Kidney glomerular epithelial cell (primary cell): ENCODE data around the gene ATP2A3.
"Not testable (repeated sequence)": the region's sequence is repeated elsewhere in the genome, so short reads cannot be mapped to it uniquely, and the experiment has no call there.

Source experiments
- DNase-seq: peaks from one replicate; lab custom pipeline; 2025; lab: John Stamatoyannopoulos, UW

Gene ATP2A3

GRCh38 chr17:3954976-3955672 lies 9.1 kb downstream of the ATP2A3 start:
- no peak for DNase-seq

GRCh38 chr17:3954086-3954485 lies 10.2 kb downstream of the ATP2A3 start:
- no peak for DNase-seq

GRCh38 chr17:3953542-3953941 lies 10.7 kb downstream of the ATP2A3 start:
- DNase-seq = no peak

GRCh38 chr17:3952186-3952585 lies 12.1 kb downstream of the ATP2A3 start:
- no peak for DNase-seq

GRCh38 chr17:3951420-3951819 lies 12.8 kb downstream of the ATP2A3 start:
- DNase-seq = no peak

- no peak for DNase-seq
These were observed 13.2 kb downstream of the ATP2A3 start for GRCh38 chr17:3951003-3951402.

- no peak for DNase-seq
These were observed 13.7 kb downstream of the ATP2A3 start for GRCh38 chr17:3950584-3950983.

- no peak for DNase-seq
These were observed 14.8 kb downstream of the ATP2A3 start for GRCh38 chr17:3949418-3949817.

GRCh38 chr17:3948551-3948950 lies 15.7 kb downstream of the ATP2A3 start:
- not testable (repeated sequence) for DNase-seq

GRCh38 chr17:3947318-3947810 lies 16.9 kb downstream of the ATP2A3 start:
- DNase-seq = no peak

GRCh38 chr17:3946711-3947235 lies 17.5 kb downstream of the ATP2A3 start:
- no peak for DNase-seq

- no peak for DNase-seq
These were observed 19.5 kb downstream of the ATP2A3 start for GRCh38 chr17:3944485-3945388.

GRCh38 chr17:3943240-3943891 lies 20.9 kb downstream of the ATP2A3 start:
- no peak for DNase-seq

GRCh38 chr17:3940965-3941698 lies 23.1 kb downstream of the ATP2A3 start:
- DNase-seq = no peak

- DNase-seq = no peak
These were observed 26.9 kb downstream of the ATP2A3 start for GRCh38 chr17:3937359-3937758.

- no peak for DNase-seq
These were observed 28.3 kb downstream of the ATP2A3 start for GRCh38 chr17:3935825-3936355.

- DNase-seq = peak; percentile 16
These were observed 29.1 kb downstream of the ATP2A3 start for GRCh38 chr17:3935140-3935542.

GRCh38 chr17:3929764-3930163 lies 34.5 kb downstream of the ATP2A3 start:
- DNase-seq = no peak

- no peak for DNase-seq
These were observed 35.1 kb downstream of the ATP2A3 start for GRCh38 chr17:3929181-3929580.

GRCh38 chr17:3928406-3928805 lies 35.8 kb downstream of the ATP2A3 start:
- DNase-seq = no peak

- no peak for DNase-seq
These were observed 36.5 kb downstream of the ATP2A3 start for GRCh38 chr17:3927628-3928340.
